AG04449 (cell line): Measurements from ENCODE around the gene TLCD2.

Experiments used
- CTCF ChIA-PET: fragments of 350-600 bp; formaldehyde crosslinking; extraction: SDS; loops from one replicate; lab custom pipeline; 2021; ENCODE audit warnings: antibody characterized with exemption; lab: Yijun Ruan, JAX
- POLR2A ChIA-PET: fragments of 400-600, 350-600 bp; formaldehyde crosslinking; extraction: SDS; loops from one replicate; lab custom pipeline; 2020; ENCODE audit warnings: antibody characterized with exemption, inconsistent platforms; lab: Yijun Ruan, JAX
- DNase-seq: peaks from one replicate; pipeline ENCODE4 v3.0.0-alpha.2; 2010; ENCODE audit warnings: low read depth, low spot score
- H3K4me3 ChIP-seq: 2 replicates; pipeline ENCODE4 v1.5.1; 2011; ENCODE audit warnings: low read depth, mild to moderate bottlenecking, control low read depth, low read length
- CTCF ChIP-seq: IDR thresholded peaks from one replicate; pipeline ENCODE4 v1.5.1; 2011; ENCODE audit warnings: mild to moderate bottlenecking, moderate library complexity, low read length, control low read depth, inconsistent platforms; ENCODE audit not compliant: insufficient read depth; ENCODE audit errors: missing control alignments

TLCD2 gene

GRCh38 chr17:1720856-1721386 lies 10.7 kb upstream of the TLCD2 start:
- ChIA-PET CTCF (interaction anchor here (0.6 to 7.2 kb wide), 38 partner anchors 8 to 188 kb away, joined by 3 to 180 read pairs (median 4); partner anchors contain the start of genes RPA1, SERPINF1 and SMYD4), POLR2A (no interaction called here)
- no peak overlapping the region for H3K4me3 ChIP-seq
- DNase-seq = no peak
- peak; percentile 94 for TF ChIP-seq CTCF

GRCh38 chr17:1718362-1719165 lies 8.4 kb upstream of the TLCD2 start:
- POLR2A ChIA-PET = interaction anchor here (0.6 kb wide), 1 partner anchor 38 kb away, joined by 3 read pairs; no protein-coding TSS in a partner anchor
- no peak overlapping the region for H3K4me3 ChIP-seq
- no peak for TF ChIP-seq CTCF
- CTCF ChIA-PET = interaction anchor here (1.1 to 7.2 kb wide), 3 partner anchors 66 to 142 kb away, joined by 3 to 180 read pairs (median 5); no protein-coding TSS in a partner anchor
- DNase-seq = no peak

GRCh38 chr17:1716912-1717695 lies 6.9 kb upstream of the TLCD2 start:
- DNase-seq = peak; percentile 93
- POLR2A ChIA-PET = interaction anchor here (1.1 to 3.3 kb wide), 19 partner anchors 10 to 676 kb away, joined by 3 to 16 read pairs (median 9); partner anchors contain the start of genes RILP, RPA1, SERPINF1 and SMYD4
- CTCF ChIA-PET = interaction anchor here (0.6 to 7.2 kb wide), 15 partner anchors 10 to 308 kb away, joined by 3 to 180 read pairs (median 4); partner anchors contain the start of gene RTN4RL1
- no peak for TF ChIP-seq CTCF
- H3K4me3 ChIP-seq = peak overlapping the region; percentile 78

DNA sequence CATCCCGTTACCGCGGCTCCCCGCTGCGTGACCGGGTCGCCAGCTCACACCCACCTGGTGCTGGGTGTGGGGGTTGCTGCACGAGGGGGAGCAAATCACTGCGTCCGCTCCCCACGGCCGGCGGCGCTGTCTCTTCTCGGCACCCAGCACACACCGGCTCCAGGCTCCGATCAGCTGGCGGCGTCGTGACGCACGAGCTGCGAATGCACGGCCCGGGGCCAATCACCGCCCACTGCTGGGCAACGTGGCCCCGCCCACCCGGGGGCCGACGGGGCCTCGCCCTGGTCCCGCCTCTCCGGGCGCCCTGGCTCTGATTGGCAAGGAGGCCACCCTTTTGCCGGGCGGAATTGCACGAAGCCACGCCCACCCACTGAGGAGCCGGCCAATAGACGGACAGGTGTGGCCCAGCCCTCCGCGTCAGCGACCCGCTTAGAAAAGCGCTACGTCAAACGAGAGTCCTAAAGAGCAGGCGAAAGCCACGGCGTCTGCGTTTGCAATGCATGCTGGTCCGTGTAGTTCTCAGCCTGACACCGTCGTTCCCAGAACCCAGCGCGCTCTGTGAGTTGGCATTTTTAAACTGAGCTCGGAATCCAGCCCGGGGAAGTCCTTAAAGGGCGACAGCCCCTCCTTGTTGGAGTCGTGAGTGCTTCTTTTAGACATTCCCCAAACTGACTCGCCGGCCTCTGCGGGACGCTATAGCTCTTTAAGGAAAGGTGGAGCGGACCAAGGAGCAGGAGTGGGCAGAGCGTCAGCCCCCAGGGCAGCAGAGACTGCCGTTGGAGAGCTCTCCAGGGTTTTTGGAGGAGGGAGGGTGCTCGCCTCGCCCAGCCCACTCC lies 6.1 kb upstream of the TLCD2 start:
- ChIA-PET POLR2A (interaction anchor here (0.6 to 3.3 kb wide), 27 partner anchors 10 to 677 kb away, joined by 3 to 16 read pairs (median 5); partner anchors contain the start of genes RILP, RPA1, SERPINF1 and SMYD4), CTCF (interaction anchor here (0.6 to 7.2 kb wide), 16 partner anchors 9 to 309 kb away, joined by 3 to 180 read pairs (median 4); partner anchors contain the start of gene RTN4RL1)
- H3K4me3 ChIP-seq = peak overlapping the region; percentile 97
- TF ChIP-seq CTCF = peak; percentile 31
- DNase-seq = peak; percentile 99

GRCh38 chr17:1715803-1716075 lies 5.6 kb upstream of the TLCD2 start:
- TF ChIP-seq CTCF = no peak
- ChIA-PET POLR2A (interaction anchor here (0.7 to 3.3 kb wide), 15 partner anchors 11 to 328 kb away, joined by 3 to 16 read pairs (median 5); partner anchors contain the start of genes RPA1, SERPINF1 and SMYD4), CTCF (interaction anchor here (1.2 to 7.2 kb wide), 5 partner anchors 46 to 142 kb away, joined by 3 to 180 read pairs (median 8); no protein-coding TSS in a partner anchor)
- peak overlapping the region; percentile 97 for H3K4me3 ChIP-seq
- DNase-seq = no peak
